Heart left ventricle (tissue), 16 donors: ENCODE data around the gene GAN. TPM values are rescaled to one million over a fixed set of nuclear protein-coding genes. Genes with fewer than 3 reads are reported as not detected.
A peak's percentile ranks its signal among the peaks of the same experiment; 100 is the strongest.

Experiments used
- ATAC-seq, 4 donors: fragments of 200-7000 bp; cut with Tn5 transposase; one replicate each; pipeline ENCODE4 v1.9.1; 2020 to 2022; ENCODE audit warnings: moderate library complexity in 4 of 4, mild to moderate bottlenecking in 3 of 4, moderate number of reproducible peaks in 1 of 4
- DNase-seq, 5 donors: peaks; one replicate each; pipeline ENCODE4 v3.0.0-alpha.2; 2020
- H3K27ac ChIP-seq, 12 donors: fragments of 200-600 bp; sonication (generic) in 4 of 12; one replicate each; pipeline versions ENCODE4 v1.5.0 to v1.8.0; 2016 to 2022; ENCODE audit warnings: mild to moderate bottlenecking in 2 of 12
- H3K27me3 ChIP-seq, 9 donors: fragments of 200-600 bp; sonication (generic) in 2 of 9; one replicate each; pipeline versions ENCODE4 v1.5.1 to v1.8.0; 2016 to 2022; ENCODE audit warnings: mild to moderate bottlenecking in 3 of 9
- H3K36me3 ChIP-seq, 9 donors: fragments of 200-600 bp; sonication (generic) in 2 of 9; one replicate each; pipeline versions ENCODE4 v1.5.0 to v1.8.0; 2018 to 2022; ENCODE audit warnings: mild to moderate bottlenecking in 2 of 9
- H3K4me1 ChIP-seq, 12 donors: fragments of 200-600 bp; sonication (generic) in 4 of 12; one replicate each; pipeline versions ENCODE4 v1.5.0 to v1.8.0; 2016 to 2022; ENCODE audit warnings: mild to moderate bottlenecking in 3 of 12
- H3K4me3 ChIP-seq, 12 donors: fragments of 200-600 bp; sonication (generic) in 4 of 12; one replicate each; pipeline versions ENCODE4 v1.5.0 to v1.8.0; 2017 to 2022; ENCODE audit warnings: mild to moderate bottlenecking in 9 of 12, moderate library complexity in 4 of 12
- H3K9me3 ChIP-seq, 12 donors: fragments of 200-600 bp; sonication (generic) in 4 of 12; one replicate each; pipeline versions ENCODE4 v1.5.0 to v1.8.0; 2016 to 2022; ENCODE audit warnings: mild to moderate bottlenecking in 1 of 12
- CTCF ChIP-seq, 12 donors: fragments of 200-600 bp; sonication (generic) in 4 of 12; IDR thresholded peaks; one replicate each; pipeline versions ENCODE4 v1.5.0 to v1.8.0; 2018 to 2022; ENCODE audit warnings: antibody characterized with exemption in 12 of 12, mild to moderate bottlenecking in 5 of 12
- POLR2A ChIP-seq, 2 donors: fragments of 450-650 bp; IDR thresholded peaks; one replicate each; pipeline ENCODE4 v1.6.1; 2017; ENCODE audit warnings: antibody characterized with exemption in 2 of 2, mild to moderate bottlenecking in 2 of 2, moderate library complexity in 2 of 2
- WGBS, 4 donors: extraction: QIAGEN DNeasy Blood & Tissue Kit in 2 of 4; methylation state at CpG; one replicate each; pipeline versions ENCODE4 v1.1.5 to v1.1.7; 2013 to 2018; 5-methylcytosine and 5-hydroxymethylcytosine counted together
- intact Hi-C, 10 donors: fragments of 100-400 bp; cut with DNase I; formaldehyde crosslinking; loops; one replicate each; pipeline versions ENCODE4 v1.11.1 to v1.14.2; 2022
- long read RNA-seq, 3 donors: library from polyadenylated mRNA; unstranded; transcript quantifications; one replicate each; pipeline ENCODE4 v2.0.0, GENCODE V29; 2020 to 2021
- polyA plus RNA-seq, 2 donors: library from polyadenylated mRNA; stranded (reverse); fragments of 200-250 nt; gene quantifications; one replicate each; pipeline ENCODE4 v1.2.3, GENCODE V29; 2013
- total RNA-seq, 9 donors: library from RNA; depleted of rRNA in 2 of 9; stranded (reverse); fragments of >200 nt in 2 of 9; fragmentation: NEBNext Ultra II Directional in 3 of 9; extraction: Animal tissue kit (Norgen Biotek cat#: 25700) in 3 of 9; gene quantifications; one replicate each; pipeline versions ENCODE4 v1.1.0 to v1.2.4, GENCODE V29; 2016 to 2023
- donor health status: ischemic (EF 13 %, LVEDD 7.1; RV severe dilation, severe dysfunction).
- donor health status: healthy with polysubstance abuse.
- donor health status: DM: no; HTN: yes; CAD: no.
- donor health status: DM: no; HTN: no; CAD: no.
- donor health status: ischemic (EF 25% LVEDD 6.9; RV normal size, moderate dysfunction).
- donor health status: ischemic (EF 25% LVEDD 5.7; RV mildly dilated, moderate dysfunction).
- donor health status: healthy.
- donor health status: DM: yes; HTN: yes; CAD: no.
- donor health status: ischemic (EF 35%, LVEDD 5.7; RV mildly dilated, moderate dysfunction).
- donor health status: nonischemic (EF 11% LVEDD 7.7; RV severe dilation, severe dysfunction).
- donor health status: DM: yes; HTN: yes; CAD: no.
- donor health status: PGD.
- donor health status: ischemic (EF 29% LVEDD 5.4; RV normal size, mild dysfunction).
- donor health status: nonischemic (EF 23%, LVEDD 6.1; RV moderate dilation, normal function).

The GAN gene, protein sequence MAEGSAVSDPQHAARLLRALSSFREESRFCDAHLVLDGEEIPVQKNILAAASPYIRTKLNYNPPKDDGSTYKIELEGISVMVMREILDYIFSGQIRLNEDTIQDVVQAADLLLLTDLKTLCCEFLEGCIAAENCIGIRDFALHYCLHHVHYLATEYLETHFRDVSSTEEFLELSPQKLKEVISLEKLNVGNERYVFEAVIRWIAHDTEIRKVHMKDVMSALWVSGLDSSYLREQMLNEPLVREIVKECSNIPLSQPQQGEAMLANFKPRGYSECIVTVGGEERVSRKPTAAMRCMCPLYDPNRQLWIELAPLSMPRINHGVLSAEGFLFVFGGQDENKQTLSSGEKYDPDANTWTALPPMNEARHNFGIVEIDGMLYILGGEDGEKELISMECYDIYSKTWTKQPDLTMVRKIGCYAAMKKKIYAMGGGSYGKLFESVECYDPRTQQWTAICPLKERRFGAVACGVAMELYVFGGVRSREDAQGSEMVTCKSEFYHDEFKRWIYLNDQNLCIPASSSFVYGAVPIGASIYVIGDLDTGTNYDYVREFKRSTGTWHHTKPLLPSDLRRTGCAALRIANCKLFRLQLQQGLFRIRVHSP
- total RNA-seq, result 10 to 100 TPM in 7 of 9 donors, 1 to 10 TPM in 2; 8.7 to 17.7 (median 13.1) TPM
- 1 to 10 TPM; 1.6 to 2.2 TPM for polyA plus RNA-seq
- long read RNA-seq, donor 1, full-length matches to known transcripts, result 8 of 15 reads
- long read RNA-seq, donor 1, partial matches to known transcripts, result 1 of 15 reads
- long read RNA-seq, donor 1, other reads (novel, unspliced or antisense), result 6 of 15 reads
- long read RNA-seq, donor 2, full-length matches to known transcripts, result 2 of 4 reads
- long read RNA-seq, donor 2, partial matches to known transcripts, result 0 of 4 reads
- long read RNA-seq, donor 2, other reads (novel, unspliced or antisense), result 2 of 4 reads
- long read RNA-seq, donor 3, full-length matches to known transcripts, result 2 of 2 reads
- long read RNA-seq, donor 3, partial matches to known transcripts, result 0 of 2 reads
- long read RNA-seq, donor 3, other reads (novel, unspliced or antisense), result 0 of 2 reads

DNA sequence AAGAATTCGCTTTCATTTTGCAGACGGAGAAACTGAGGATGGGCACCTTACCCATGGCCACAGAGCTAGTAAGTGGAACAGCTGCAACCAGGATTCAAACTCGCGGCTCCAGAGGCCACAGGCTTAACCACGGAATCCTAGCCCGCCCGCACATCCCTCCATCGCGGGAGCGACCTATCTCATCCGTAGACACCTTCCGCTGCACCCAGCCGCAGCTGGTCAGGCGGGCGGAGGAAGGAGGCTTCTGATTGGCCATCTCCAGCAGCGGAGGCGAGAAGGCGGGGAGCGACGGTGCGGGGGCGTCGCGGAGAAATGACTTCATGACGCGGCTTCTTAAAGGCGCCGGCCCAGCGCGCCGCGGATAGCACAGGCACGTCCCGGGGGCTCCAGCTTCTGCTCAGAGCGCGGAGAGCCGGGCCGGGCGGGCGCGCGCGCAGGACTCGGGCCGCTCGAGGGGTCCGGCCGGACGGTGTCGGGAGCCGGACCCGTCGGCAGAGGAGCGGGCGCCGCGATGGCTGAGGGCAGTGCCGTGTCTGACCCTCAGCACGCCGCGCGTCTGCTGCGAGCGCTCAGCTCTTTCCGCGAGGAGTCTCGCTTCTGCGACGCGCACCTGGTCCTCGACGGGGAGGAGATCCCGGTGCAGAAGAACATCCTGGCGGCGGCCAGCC lies at the start of gene GAN:
Gene GAN (plus strand): TSS at position 360 of the 668 bp plus-strand sequence. CDS start 152 bp downstream, at position 512.
- H3K4me1 ChIP-seq, result peaks cover 0 to 38% (median 22%) of the 10 kb centered on the region in 12 donors
- TF ChIP-seq CTCF (IDR thresholded peaks at IDR 0.05) (no peak), POLR2A (IDR thresholded peaks at IDR 0.05) (peak; percentile 67 to 90)
- peak within 1 kb of the TSS; percentile 64 to 96 (median 88) for H3K27ac ChIP-seq
- H3K36me3 ChIP-seq, result no peaks in the 10 kb centered on the region
- WGBS, 4 donors, result 0 to 1% (median 0%) methylated on average over 8 to 75 of the region's 75 CpGs
- no peaks in the 10 kb centered on the region for H3K9me3 ChIP-seq
- intact Hi-C loops, result loop anchor here in 7 of 10 donors (2.0 to 10.0 kb wide), 7 partner anchors 47 to 280 kb away; partner anchors contain the start of genes ATMIN (in 1 of the 7) and GCSH (in 1 of the 7)
- peak within 1 kb of the TSS; percentile 56 to 94 (median 89) for H3K4me3 ChIP-seq
- ATAC-seq (peak; percentile 98 to 100 (median 99)), DNase-seq (peak; percentile 95 to 97 (median 96))
- no peaks in the 10 kb centered on the region for H3K27me3 ChIP-seq

DNA sequence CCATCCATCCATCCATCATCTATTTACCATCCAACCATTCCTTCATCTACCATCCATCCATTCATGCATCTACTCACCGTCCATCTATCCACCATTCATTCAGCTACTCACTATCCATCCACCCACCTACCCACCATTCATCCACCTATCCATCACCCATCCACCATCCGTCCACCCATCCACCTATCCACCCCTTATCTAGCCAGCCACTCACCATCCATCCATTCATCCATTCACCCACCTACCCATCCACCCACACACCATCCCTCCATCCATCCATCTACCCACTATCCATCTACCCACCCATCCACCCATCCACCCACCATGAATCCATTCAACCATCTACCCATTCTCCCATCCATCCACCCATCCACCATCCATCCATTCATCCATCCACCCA lies 49.7 kb upstream of the GAN start:
- peak overlapping the region in 1 of 12 donors; percentile 58 for H3K27ac ChIP-seq
- WGBS, 4 donors, result 95 to 99% (median 97%) methylated on average over 2 of the region's 2 CpGs
- H3K4me1 ChIP-seq, result peaks cover 0 to 25% (median 8%) of the 10 kb centered on the region in 12 donors
- no peaks in the 10 kb centered on the region for H3K27me3 ChIP-seq
- TF ChIP-seq CTCF (IDR thresholded peaks at IDR 0.05), result no peak
- no peak overlapping the region for H3K4me3 ChIP-seq
- ATAC-seq, result no peak
- no peaks in the 10 kb centered on the region for H3K9me3 ChIP-seq
- no peaks in the 10 kb centered on the region for H3K36me3 ChIP-seq
- intact Hi-C loops, result loop anchor here in 4 of 10 donors (5.0 to 10.0 kb wide), 3 partner anchors 47 to 58 kb away; partner anchors contain the start of gene GAN (in 3 of the 4)
- no peak for DNase-seq

GRCh38 chr16:81265658-81266451 lies 48.9 kb upstream of the GAN start:
- DNase-seq, result peak; percentile 84 to 91 (median 86)
- WGBS, 4 donors, result 46 to 54% (median 51%) methylated on average over 5 of the region's 5 CpGs
- peak; percentile 92 to 98 (median 97) for ATAC-seq
- Histone ChIP-seq H3K27ac (peak overlapping the region in 7 of 12 donors; percentile 29 to 67 (median 56)), H3K9me3 (no peaks in the 10 kb centered on the region), H3K4me3 (no peak overlapping the region), H3K27me3 (no peaks in the 10 kb centered on the region), H3K4me1 (peaks cover 0 to 25% (median 8%) of the 10 kb centered on the region in 12 donors), H3K36me3 (no peaks in the 10 kb centered on the region)
- intact Hi-C loops, result loop anchor here in 5 of 10 donors (1.0 to 10.0 kb wide), 5 partner anchors 28 to 59 kb away; partner anchors contain the start of genes GAN (in 5 of the 5) and BCO1 (in 1 of the 5)
- no peak for TF ChIP-seq POLR2A (IDR thresholded peaks at IDR 0.05)
- TF ChIP-seq CTCF (IDR thresholded peaks at IDR 0.05), result no peak
